Endothelial cell of umbilical vein (primary cell): ENCODE measurements around the gene AKAIN1. TPM values are rescaled to one million over a fixed set of nuclear protein-coding genes. Genes with fewer than 3 reads are reported as not detected.

Source experiments
- BruUV-seq: library from RNA; stranded (reverse); fragments of 400-500 nt; replicated peaks from 2 replicates; lab custom pipeline; 2021; lab: Mats Ljungman, UMichigan
- CTCF ChIA-PET: fragments of 300-600, 350-600 bp; sonication (Branson Sonifier 250); formaldehyde crosslinking; loops from one replicate; lab custom pipeline; 2021; ENCODE audit warnings: antibody characterized with exemption, inconsistent platforms; lab: Charles Lee
- POLR2A ChIA-PET: fragments of 300-600, 350-600 bp; sonication (Branson Sonifier 250); formaldehyde crosslinking; loops from one replicate; lab custom pipeline; 2021; ENCODE audit warnings: antibody characterized with exemption, inconsistent platforms; lab: Charles Lee
- DNase-seq: peaks from one replicate; pipeline ENCODE4 v3.0.0-alpha.2; 2011; ENCODE audit warnings: low read depth, low spot score
- FAIRE-seq: peaks from 2 replicates; lab custom pipeline; 2011; peaks lifted over from hg19 to GRCh38; lab: Jason Lieb, UNC
- H2AFZ ChIP-seq: 2 replicates; pipeline ENCODE4 v1.6.0; 2012; ENCODE audit warnings: low read depth, low read length, control low read depth, inconsistent platforms
- H3K27ac ChIP-seq: 2 replicates; pipeline ENCODE4 v1.5.1; 2011; ENCODE audit warnings: low read depth, mild to moderate bottlenecking, control low read depth, low read length, moderate library complexity; ENCODE audit not compliant: insufficient read depth
- H3K27me3 ChIP-seq, 2 experiments: 2 replicates each; pipeline versions ENCODE4 v1.6.0 to v1.6.1; 2011; ENCODE audit warnings: low read length in 2 of 2, mixed read lengths in 1 of 2; ENCODE audit not compliant: control insufficient read depth in 2 of 2, insufficient read depth in 2 of 2
- H3K36me3 ChIP-seq, 2 experiments: 2 replicates in 1 of 2; 3 replicates in 1 of 2; pipeline ENCODE4 v1.5.1; 2011; ENCODE audit warnings: low read length in 2 of 2, mild to moderate bottlenecking in 1 of 2, moderate library complexity in 1 of 2; ENCODE audit not compliant: control insufficient read depth in 2 of 2, insufficient read depth in 2 of 2; ENCODE audit errors: extremely low read depth in 1 of 2
- H3K4me1 ChIP-seq: 3 replicates; pipeline ENCODE4 v1.5.1; 2011; ENCODE audit warnings: mild to moderate bottlenecking, low read length; ENCODE audit not compliant: control insufficient read depth, insufficient read depth; ENCODE audit errors: extremely low read depth
- H3K4me2 ChIP-seq: 2 replicates; pipeline ENCODE4 v1.6.1; 2011; ENCODE audit warnings: low read length, control low read depth, mixed read lengths; ENCODE audit not compliant: insufficient read depth
- H3K4me3 ChIP-seq, 3 experiments: fragments of 200-600 bp in 1 of 3; sonication (generic), shearing (Covaris generic) in 1 of 3; replicated peaks in 1 of 3; 2 replicates each; pipeline ENCODE4 v1.5.1; 2011 to 2016; ENCODE audit warnings: control low read depth in 3 of 3, low read length in 3 of 3, mild to moderate bottlenecking in 2 of 3, inconsistent platforms in 1 of 3, low read depth in 1 of 3, moderate library complexity in 1 of 3; ENCODE audit not compliant: insufficient read depth in 1 of 3
- H3K79me2 ChIP-seq: 2 replicates; pipeline ENCODE4 v1.6.0; 2012; ENCODE audit warnings: low read length, inconsistent platforms; ENCODE audit not compliant: control insufficient read depth, insufficient read depth
- H3K9ac ChIP-seq: replicated peaks from 2 replicates; pipeline ENCODE3; 2011; ENCODE audit warnings: low read length, control low read depth; ENCODE audit not compliant: insufficient read depth; ENCODE audit errors: extremely low read depth
- H3K9me1 ChIP-seq: replicated peaks from 3 replicates; pipeline ENCODE4 v1.6.0; 2011; ENCODE audit warnings: mild to moderate bottlenecking, low read length; ENCODE audit not compliant: control insufficient read depth, insufficient read depth; ENCODE audit errors: extremely low read depth
- H3K9me3 ChIP-seq: replicated peaks from 2 replicates; pipeline ENCODE4 v1.5.1; 2012; ENCODE audit warnings: low read length, inconsistent platforms; ENCODE audit not compliant: control insufficient read depth, insufficient read depth
- H4K20me1 ChIP-seq: replicated peaks from 2 replicates; pipeline ENCODE3; 2011; ENCODE audit warnings: mild to moderate bottlenecking, low read length; ENCODE audit not compliant: control insufficient read depth, insufficient read depth; ENCODE audit errors: extremely low read depth
- CTCF ChIP-seq, 2 donors: IDR thresholded peaks; 1 replicate in 1 of 2; 2 replicates in 1 of 2; pipeline ENCODE4 v1.5.1; 2011; ENCODE audit warnings: low read length in 2 of 2, mild to moderate bottlenecking in 2 of 2, moderate library complexity in 2 of 2, control low read depth in 1 of 2, inconsistent platforms in 1 of 2, low read depth in 1 of 2; ENCODE audit not compliant: insufficient read depth in 1 of 2; ENCODE audit errors: extremely low read depth in 1 of 2
- EZH2 ChIP-seq: IDR thresholded peaks from 2 replicates; pipeline ENCODE4 v1.6.1; 2012; ENCODE audit warnings: borderline replicate concordance, low read depth, mild to moderate bottlenecking, moderate library complexity, low read length, inconsistent platforms; ENCODE audit not compliant: severe bottlenecking
- FOS ChIP-seq: IDR thresholded peaks from 2 replicates; pipeline ENCODE4 v1.6.1; 2011; ENCODE audit warnings: mild to moderate bottlenecking, low read length, moderate library complexity, borderline replicate concordance; ENCODE audit not compliant: insufficient read depth
- GATA2 ChIP-seq: IDR thresholded peaks from 2 replicates; pipeline ENCODE4 v1.7.0; 2011; ENCODE audit warnings: low read depth, mild to moderate bottlenecking, moderate library complexity, mixed read lengths, low read length; ENCODE audit not compliant: insufficient read length, insufficient read depth
- JUN ChIP-seq: IDR thresholded peaks from 2 replicates; pipeline ENCODE4 v1.6.1; 2011; ENCODE audit warnings: borderline replicate concordance, low read depth; ENCODE audit not compliant: insufficient read length, insufficient read depth
- MAX ChIP-seq: IDR thresholded peaks from 2 replicates; pipeline ENCODE4 v1.6.1; 2011; ENCODE audit not compliant: insufficient read depth, insufficient read length
- MYC ChIP-seq: IDR thresholded peaks from one replicate; pipeline ENCODE4 v1.6.1; 2011; ENCODE audit warnings: mild to moderate bottlenecking, low read depth, low read length
- POLR2A ChIP-seq: IDR thresholded peaks from 2 replicates; pipeline ENCODE4 v1.6.1; 2012; ENCODE audit warnings: low read depth, mild to moderate bottlenecking, control low read depth, low read length
- POLR2AphosphoS5 ChIP-seq: IDR thresholded peaks from 2 replicates; pipeline ENCODE4 v1.6.1; 2012; ENCODE audit warnings: low read depth, mild to moderate bottlenecking, control low read depth, low read length, moderate library complexity; ENCODE audit not compliant: insufficient read depth
- dilution Hi-C: fragments of 300-500 bp; cut with MboI; formaldehyde crosslinking; loops from one replicate; pipeline ENCODE4 v1.15.0; 2019; ENCODE audit warnings: low sequenced_read_pairs; ENCODE audit not compliant: extremely low pct_ligation_motif_present
- intact Hi-C: fragments of 100-400 bp; cut with micrococcal nuclease; formaldehyde crosslinking; loops from one replicate; pipeline ENCODE4 v1.10.0; 2022
- polyA plus RNA-seq, 4 experiments: library from polyadenylated mRNA; depleted of rRNA in 3 of 4; stranded (reverse) in 3 of 4; unstranded in 1 of 4; fragments of >200 nt; gene quantifications; 2 replicates each; pipeline versions ENCODE4 v1.2.1 to v1.2.3, GENCODE V29; 2011 to 2012; ENCODE audit warnings: missing spikeins in 1 of 4
- total RNA-seq: library from RNA; stranded (reverse); gene quantifications from 2 replicates; pipeline ENCODE4 v1.2.3, GENCODE V29; 2021

AKAIN1 gene
- total and polyA plus RNA-seq, 2 donors (not counting 3 experiments of a cell fraction or from before 2014, with no cell fraction given) = not detected

- H2AFZ ChIP-seq = no peak overlapping the region
- no peaks in the 10 kb centered on the region for H3K4me1 ChIP-seq
- ChIA-PET POLR2A (no interaction called here), CTCF (no interaction called here)
- no TSS peak for BruUV-seq
- DNase-seq (no peak), FAIRE-seq (no peak)
- dilution Hi-C loops (no loop called here), intact Hi-C loops (no loop called here)
- H3K4me2 ChIP-seq = no peak overlapping the region
- no peaks in the 10 kb centered on the region for H3K36me3 ChIP-seq
- H3K27me3 ChIP-seq = no peaks in the 10 kb centered on the region
- no peaks in the 10 kb centered on the region for H3K9me3 ChIP-seq
- H3K27ac ChIP-seq = no peak overlapping the region
- H3K79me2 ChIP-seq = no peaks in the 10 kb centered on the region
- TF ChIP-seq POLR2A (no peak), MYC (no peak), MAX (no peak), JUN (no peak), GATA2 (no peak), EZH2 (no peak), POLR2AphosphoS5 (no peak)
- no peak overlapping the region for H3K9ac ChIP-seq
- no peaks in the 10 kb centered on the region for H3K9me1 ChIP-seq
- no peaks in the 10 kb centered on the region for H4K20me1 ChIP-seq
- H3K4me3 ChIP-seq = no peak overlapping the region
Measured at GRCh38 chr18:5106730-5107129, 90.3 kb downstream of the AKAIN1 start.

- TF ChIP-seq POLR2AphosphoS5 (no peak), CTCF (IDR thresholded peaks at IDR 0.05; ENCODE audit: extremely low read depth in 1 of 2, insufficient read depth in 1 of 2, low read depth in 1 of 2, low read length in 2 of 2) (no peak), MAX (no peak), MYC (no peak), JUN (no peak), GATA2 (no peak), FOS (no peak), EZH2 (no peak), POLR2A (no peak)
- Histone ChIP-seq H3K79me2 (no peaks in the 10 kb centered on the region), H3K27me3 (no peaks in the 10 kb centered on the region), H3K27ac (no peak overlapping the region), H3K4me1 (no peaks in the 10 kb centered on the region), H3K9me1 (no peaks in the 10 kb centered on the region), H3K36me3 (no peaks in the 10 kb centered on the region), H4K20me1 (no peaks in the 10 kb centered on the region), H3K9ac (no peak overlapping the region), H2AFZ (no peak overlapping the region), H3K4me2 (no peak overlapping the region), H3K4me3 (no peak overlapping the region), H3K9me3 (no peaks in the 10 kb centered on the region)
- dilution Hi-C loops = no loop called here
- DNase-seq (no peak), FAIRE-seq (no peak)
- no TSS peak for BruUV-seq
- intact Hi-C loops = no loop called here
- CTCF ChIA-PET = no interaction called here
- POLR2A ChIA-PET = no interaction called here
Measured at GRCh38 chr18:5104246-5104645, 92.8 kb downstream of the AKAIN1 start.
